HL-60 (cell line): ENCODE data around the gene DEPDC1B.
"Not testable (repeated sequence)": the region's sequence is repeated elsewhere in the genome, so short reads cannot be mapped to it uniquely, and the experiment has no call there.

Source experiments
- GABPA ChIP-seq: IDR thresholded peaks from 2 replicates; pipeline ENCODE4 v1.6.1; 2012; ENCODE audit warnings: low read depth
- POLR2AphosphoS5 ChIP-seq: IDR thresholded peaks from 2 replicates; pipeline ENCODE4 v1.6.1; 2012; ENCODE audit warnings: low read depth
- TF ChIP-seq, protein P1 (sequence below): IDR thresholded peaks from one replicate; pipeline ENCODE4 v1.5.1; 2011; ENCODE audit warnings: low read length, control low read depth, inconsistent platforms; ENCODE audit not compliant: insufficient read depth
- TF ChIP-seq, protein P2 (sequence below): IDR thresholded peaks from 2 replicates; pipeline ENCODE4 v1.6.1; 2012; ENCODE audit warnings: low read depth; ENCODE audit not compliant: insufficient replicate concordance

DNA sequence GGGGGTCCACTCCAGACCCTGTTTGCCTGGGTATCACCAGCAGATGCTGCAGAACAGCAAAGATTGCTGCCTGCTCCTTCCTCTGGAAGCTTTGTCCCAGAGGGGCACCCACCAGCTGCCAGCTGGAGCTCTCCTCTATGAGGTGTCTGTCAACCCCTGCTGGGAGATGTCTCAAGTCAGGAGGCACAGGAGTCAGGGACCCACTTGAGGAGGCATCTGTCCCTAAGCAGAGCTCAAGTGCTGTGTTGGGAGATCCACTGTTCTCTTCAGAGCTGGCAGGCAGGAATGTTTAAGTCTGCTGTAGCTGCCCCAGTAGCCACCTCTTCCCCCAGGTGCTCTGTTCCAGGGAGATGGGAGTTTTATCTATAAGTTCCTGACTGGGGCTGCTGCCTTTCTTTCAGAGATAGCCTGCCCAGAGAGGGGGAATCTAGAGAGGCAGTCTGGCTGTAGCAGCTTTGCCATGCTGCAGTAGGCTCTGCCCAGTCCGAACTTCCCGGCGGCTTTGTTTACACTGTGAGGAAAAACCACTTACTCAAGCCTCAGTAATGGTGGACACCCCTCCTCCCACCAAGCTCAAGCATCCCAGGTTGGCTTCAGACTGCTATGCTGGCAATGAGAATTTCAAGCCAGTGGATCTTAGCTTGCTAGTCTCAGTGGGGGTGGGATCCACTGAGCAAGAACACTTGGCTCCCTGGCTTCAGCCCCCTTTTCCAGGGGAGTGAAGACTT, 15.4 kb upstream of the DEPDC1B start:
- not testable (repeated sequence) for TF ChIP-seq POLR2AphosphoS5, GABPA
- TF ChIP-seq, protein P1, sequence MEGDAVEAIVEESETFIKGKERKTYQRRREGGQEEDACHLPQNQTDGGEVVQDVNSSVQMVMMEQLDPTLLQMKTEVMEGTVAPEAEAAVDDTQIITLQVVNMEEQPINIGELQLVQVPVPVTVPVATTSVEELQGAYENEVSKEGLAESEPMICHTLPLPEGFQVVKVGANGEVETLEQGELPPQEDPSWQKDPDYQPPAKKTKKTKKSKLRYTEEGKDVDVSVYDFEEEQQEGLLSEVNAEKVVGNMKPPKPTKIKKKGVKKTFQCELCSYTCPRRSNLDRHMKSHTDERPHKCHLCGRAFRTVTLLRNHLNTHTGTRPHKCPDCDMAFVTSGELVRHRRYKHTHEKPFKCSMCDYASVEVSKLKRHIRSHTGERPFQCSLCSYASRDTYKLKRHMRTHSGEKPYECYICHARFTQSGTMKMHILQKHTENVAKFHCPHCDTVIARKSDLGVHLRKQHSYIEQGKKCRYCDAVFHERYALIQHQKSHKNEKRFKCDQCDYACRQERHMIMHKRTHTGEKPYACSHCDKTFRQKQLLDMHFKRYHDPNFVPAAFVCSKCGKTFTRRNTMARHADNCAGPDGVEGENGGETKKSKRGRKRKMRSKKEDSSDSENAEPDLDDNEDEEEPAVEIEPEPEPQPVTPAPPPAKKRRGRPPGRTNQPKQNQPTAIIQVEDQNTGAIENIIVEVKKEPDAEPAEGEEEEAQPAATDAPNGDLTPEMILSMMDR, result not testable (repeated sequence)
- TF ChIP-seq, protein P2, sequence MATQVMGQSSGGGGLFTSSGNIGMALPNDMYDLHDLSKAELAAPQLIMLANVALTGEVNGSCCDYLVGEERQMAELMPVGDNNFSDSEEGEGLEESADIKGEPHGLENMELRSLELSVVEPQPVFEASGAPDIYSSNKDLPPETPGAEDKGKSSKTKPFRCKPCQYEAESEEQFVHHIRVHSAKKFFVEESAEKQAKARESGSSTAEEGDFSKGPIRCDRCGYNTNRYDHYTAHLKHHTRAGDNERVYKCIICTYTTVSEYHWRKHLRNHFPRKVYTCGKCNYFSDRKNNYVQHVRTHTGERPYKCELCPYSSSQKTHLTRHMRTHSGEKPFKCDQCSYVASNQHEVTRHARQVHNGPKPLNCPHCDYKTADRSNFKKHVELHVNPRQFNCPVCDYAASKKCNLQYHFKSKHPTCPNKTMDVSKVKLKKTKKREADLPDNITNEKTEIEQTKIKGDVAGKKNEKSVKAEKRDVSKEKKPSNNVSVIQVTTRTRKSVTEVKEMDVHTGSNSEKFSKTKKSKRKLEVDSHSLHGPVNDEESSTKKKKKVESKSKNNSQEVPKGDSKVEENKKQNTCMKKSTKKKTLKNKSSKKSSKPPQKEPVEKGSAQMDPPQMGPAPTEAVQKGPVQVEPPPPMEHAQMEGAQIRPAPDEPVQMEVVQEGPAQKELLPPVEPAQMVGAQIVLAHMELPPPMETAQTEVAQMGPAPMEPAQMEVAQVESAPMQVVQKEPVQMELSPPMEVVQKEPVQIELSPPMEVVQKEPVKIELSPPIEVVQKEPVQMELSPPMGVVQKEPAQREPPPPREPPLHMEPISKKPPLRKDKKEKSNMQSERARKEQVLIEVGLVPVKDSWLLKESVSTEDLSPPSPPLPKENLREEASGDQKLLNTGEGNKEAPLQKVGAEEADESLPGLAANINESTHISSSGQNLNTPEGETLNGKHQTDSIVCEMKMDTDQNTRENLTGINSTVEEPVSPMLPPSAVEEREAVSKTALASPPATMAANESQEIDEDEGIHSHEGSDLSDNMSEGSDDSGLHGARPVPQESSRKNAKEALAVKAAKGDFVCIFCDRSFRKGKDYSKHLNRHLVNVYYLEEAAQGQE, result not testable (repeated sequence)
